WTC11 (cell line): ENCODE results near the gene APMAP.
"Not testable (repeated sequence)": the region's sequence is repeated elsewhere in the genome, so short reads cannot be mapped to it uniquely, and the experiment has no call there.

Source experiments
- ATF6 ChIP-seq: sonication (generic); formaldehyde crosslinking; IDR thresholded peaks from 2 replicates; pipeline ENCODE4 v1.8.1; 2023; ENCODE audit warnings: mild to moderate bottlenecking, missing genetic modification reagents
- CTCF ChIP-seq: fragments of 200-600 bp; IDR thresholded peaks from 2 replicates; pipeline ENCODE4 v1.8.0; 2022; ENCODE audit warnings: antibody characterized with exemption
- FOXK1 ChIP-seq: sonication (generic); formaldehyde crosslinking; IDR thresholded peaks from 2 replicates; pipeline ENCODE4 v1.8.0; 2022; ENCODE audit warnings: mild to moderate bottlenecking, moderate library complexity, missing genetic modification reagents
- JUN ChIP-seq: sonication (generic); formaldehyde crosslinking; IDR thresholded peaks from 2 replicates; pipeline ENCODE4 v1.8.0; 2023; ENCODE audit warnings: mild to moderate bottlenecking, missing genetic modification reagents
- MLX ChIP-seq: sonication (generic); formaldehyde crosslinking; IDR thresholded peaks from 2 replicates; pipeline ENCODE4 v1.8.1; 2023; ENCODE audit warnings: mild to moderate bottlenecking, missing genetic modification reagents, moderate library complexity
- SP1 ChIP-seq: sonication (generic); formaldehyde crosslinking; conservative IDR thresholded peaks from 2 replicates; pipeline ENCODE4 v1.8.1; 2022; ENCODE audit warnings: missing genetic modification reagents
- TCF7 ChIP-seq: sonication (generic); formaldehyde crosslinking; IDR thresholded peaks from 2 replicates; pipeline ENCODE4 v1.8.0; 2022; ENCODE audit warnings: mild to moderate bottlenecking, low read depth, missing genetic modification reagents, moderate library complexity
- ZNF263 ChIP-seq: sonication (generic); formaldehyde crosslinking; IDR thresholded peaks from 2 replicates; pipeline ENCODE4 v1.8.1; 2022; ENCODE audit warnings: low read depth, mild to moderate bottlenecking, moderate library complexity, missing genetic modification reagents
- TF ChIP-seq, protein P1 (sequence below): fragments of 250-450 bp; sonication (Bioruptor Pico); IDR thresholded peaks from 2 replicates; pipeline ENCODE4 v1.9.0; 2021; ENCODE audit warnings: mild to moderate bottlenecking, borderline replicate concordance
- TF ChIP-seq, protein P2 (sequence below): sonication (generic); formaldehyde crosslinking; IDR thresholded peaks from 2 replicates; pipeline ENCODE4 v1.8.1; 2023; ENCODE audit warnings: mild to moderate bottlenecking, missing genetic modification reagents, moderate library complexity

DNA sequence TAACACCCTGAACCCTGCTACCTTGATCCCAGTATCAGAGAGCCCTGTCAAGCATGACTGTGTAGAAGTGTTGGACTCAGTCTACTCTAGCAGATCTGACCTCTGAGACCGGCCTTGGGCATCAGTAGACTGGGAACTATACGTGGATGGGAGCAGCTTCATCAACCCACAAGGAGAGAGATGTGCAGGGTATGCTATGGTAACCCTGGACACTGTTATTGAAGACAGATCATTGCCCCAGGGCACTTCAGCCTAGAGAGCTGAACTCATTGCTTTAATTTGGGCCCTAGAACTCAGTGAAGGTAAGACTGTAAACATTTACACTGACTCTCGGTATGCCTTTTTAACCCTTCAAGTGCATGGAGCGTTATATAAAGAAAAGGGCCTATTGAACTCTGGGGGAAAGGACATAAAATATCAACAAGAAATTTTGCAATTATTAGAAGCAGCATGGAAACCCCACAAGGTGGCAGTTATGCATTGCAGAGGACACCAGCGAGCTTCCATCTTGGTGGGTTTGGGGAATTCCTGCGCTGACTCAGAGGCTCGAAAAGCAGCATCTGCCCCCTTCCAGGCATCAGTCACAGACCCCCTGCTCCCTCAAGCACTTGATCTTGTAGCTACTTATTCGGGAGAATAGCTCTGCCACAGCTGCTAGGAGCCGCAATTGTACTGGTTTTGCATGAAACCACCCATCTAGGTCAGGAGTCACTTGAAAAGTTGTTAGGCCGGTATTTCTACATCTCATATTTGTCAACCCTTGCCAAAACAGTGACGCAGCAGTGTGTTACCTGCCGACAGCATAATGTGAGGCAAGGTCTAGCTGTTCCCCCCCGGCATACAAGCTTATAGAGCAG is 62.5 kb downstream of the APMAP start:
- TF ChIP-seq SP1 (CRISPR knock-in tag); CTCF; ATF6 (CRISPR knock-in tag); MLX (CRISPR knock-in tag); ZNF263 (CRISPR knock-in tag); FOXK1; TCF7 (CRISPR knock-in tag); JUN: not testable (repeated sequence)
- TF ChIP-seq, protein P1, sequence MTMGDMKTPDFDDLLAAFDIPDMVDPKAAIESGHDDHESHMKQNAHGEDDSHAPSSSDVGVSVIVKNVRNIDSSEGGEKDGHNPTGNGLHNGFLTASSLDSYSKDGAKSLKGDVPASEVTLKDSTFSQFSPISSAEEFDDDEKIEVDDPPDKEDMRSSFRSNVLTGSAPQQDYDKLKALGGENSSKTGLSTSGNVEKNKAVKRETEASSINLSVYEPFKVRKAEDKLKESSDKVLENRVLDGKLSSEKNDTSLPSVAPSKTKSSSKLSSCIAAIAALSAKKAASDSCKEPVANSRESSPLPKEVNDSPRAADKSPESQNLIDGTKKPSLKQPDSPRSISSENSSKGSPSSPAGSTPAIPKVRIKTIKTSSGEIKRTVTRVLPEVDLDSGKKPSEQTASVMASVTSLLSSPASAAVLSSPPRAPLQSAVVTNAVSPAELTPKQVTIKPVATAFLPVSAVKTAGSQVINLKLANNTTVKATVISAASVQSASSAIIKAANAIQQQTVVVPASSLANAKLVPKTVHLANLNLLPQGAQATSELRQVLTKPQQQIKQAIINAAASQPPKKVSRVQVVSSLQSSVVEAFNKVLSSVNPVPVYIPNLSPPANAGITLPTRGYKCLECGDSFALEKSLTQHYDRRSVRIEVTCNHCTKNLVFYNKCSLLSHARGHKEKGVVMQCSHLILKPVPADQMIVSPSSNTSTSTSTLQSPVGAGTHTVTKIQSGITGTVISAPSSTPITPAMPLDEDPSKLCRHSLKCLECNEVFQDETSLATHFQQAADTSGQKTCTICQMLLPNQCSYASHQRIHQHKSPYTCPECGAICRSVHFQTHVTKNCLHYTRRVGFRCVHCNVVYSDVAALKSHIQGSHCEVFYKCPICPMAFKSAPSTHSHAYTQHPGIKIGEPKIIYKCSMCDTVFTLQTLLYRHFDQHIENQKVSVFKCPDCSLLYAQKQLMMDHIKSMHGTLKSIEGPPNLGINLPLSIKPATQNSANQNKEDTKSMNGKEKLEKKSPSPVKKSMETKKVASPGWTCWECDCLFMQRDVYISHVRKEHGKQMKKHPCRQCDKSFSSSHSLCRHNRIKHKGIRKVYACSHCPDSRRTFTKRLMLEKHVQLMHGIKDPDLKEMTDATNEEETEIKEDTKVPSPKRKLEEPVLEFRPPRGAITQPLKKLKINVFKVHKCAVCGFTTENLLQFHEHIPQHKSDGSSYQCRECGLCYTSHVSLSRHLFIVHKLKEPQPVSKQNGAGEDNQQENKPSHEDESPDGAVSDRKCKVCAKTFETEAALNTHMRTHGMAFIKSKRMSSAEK (CRISPR knock-in tag): not testable (repeated sequence)
- TF ChIP-seq, protein P2, sequence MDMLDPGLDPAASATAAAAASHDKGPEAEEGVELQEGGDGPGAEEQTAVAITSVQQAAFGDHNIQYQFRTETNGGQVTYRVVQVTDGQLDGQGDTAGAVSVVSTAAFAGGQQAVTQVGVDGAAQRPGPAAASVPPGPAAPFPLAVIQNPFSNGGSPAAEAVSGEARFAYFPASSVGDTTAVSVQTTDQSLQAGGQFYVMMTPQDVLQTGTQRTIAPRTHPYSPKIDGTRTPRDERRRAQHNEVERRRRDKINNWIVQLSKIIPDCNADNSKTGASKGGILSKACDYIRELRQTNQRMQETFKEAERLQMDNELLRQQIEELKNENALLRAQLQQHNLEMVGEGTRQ: not testable (repeated sequence)
